DOHH2 (cell line): ENCODE results near the gene CFAP58.

Experiments used
- CTCF ChIP-seq: fragments of 200-600 bp; sonication (generic); IDR thresholded peaks from one replicate; pipeline ENCODE4 v1.5.1; 2014; ENCODE audit warnings: antibody characterized with exemption, mild to moderate bottlenecking, low read depth, low read length; ENCODE audit not compliant: poor library complexity, severe bottlenecking
- EZH2phosphoT487 ChIP-seq: fragments of 200-600 bp; sonication (generic); IDR thresholded peaks from 2 replicates; pipeline ENCODE4 v1.6.1; 2017; ENCODE audit warnings: borderline replicate concordance, mild to moderate bottlenecking, antibody characterized with exemption, low read length, moderate library complexity, mixed read lengths

GRCh38 chr10:104337521-104337984, 16.1 kb upstream of the CFAP58 start:
- TF ChIP-seq CTCF (no peak), EZH2phosphoT487 (no peak)
